Activated CD8-positive, alpha-beta memory T cell treated with anti-CD3 and anti-CD28 coated beads for 4 hours (primary cell): ENCODE data around the gene SMG9.
"Not testable (repeated sequence)": the region's sequence is repeated elsewhere in the genome, so short reads cannot be mapped to it uniquely, and the experiment has no call there.

Source experiments
- DNase-seq, 2 donors: peaks; one replicate each; pipeline ENCODE4 v3.0.0-alpha.2; 2020; ENCODE audit warnings: low read depth in 2 of 2

Gene SMG9

DNA sequence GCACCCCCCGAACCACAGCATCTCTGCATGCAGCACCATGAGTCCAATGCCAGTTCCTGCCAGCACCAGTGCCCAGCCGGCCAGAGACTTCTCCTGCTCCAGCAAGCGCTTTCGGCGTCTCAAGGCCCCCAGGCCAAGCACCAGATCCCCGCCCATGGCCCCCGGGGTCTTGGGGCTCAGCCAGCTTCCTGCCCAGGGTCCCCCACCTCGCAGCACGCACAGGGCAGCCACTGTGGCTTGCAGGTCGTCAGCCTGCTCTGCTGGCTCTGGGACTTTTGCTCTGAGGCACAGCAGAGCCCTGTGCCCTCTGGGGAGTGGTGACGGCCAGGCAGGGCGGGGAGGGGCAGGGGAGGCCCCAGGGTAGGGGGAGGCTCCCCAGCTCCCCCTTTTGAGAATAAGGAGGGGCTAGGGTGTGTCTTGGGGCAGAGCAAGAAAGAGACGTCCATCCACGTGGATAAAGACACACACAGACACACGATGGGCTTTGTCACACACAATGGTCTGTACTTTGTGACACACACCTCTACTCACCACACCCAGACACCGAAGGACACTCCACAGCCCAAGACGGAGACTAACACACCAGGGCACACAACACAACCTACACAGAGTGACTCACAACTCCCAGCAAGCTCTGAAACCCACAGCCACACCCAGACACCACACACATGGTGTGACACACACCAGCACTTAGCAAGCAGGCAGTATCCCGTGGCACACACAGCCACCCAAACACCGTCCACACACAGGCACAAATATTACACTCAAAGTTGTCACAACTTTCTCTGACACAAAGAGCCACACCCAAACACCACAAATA is 26.2 kb upstream of the SMG9 start, which contains the start of gene KCNN4:
TSS of gene KCNN4 (minus strand) at position 268 of the 820 bp plus-strand sequence. CDS start at position 156, 112 bp downstream.
- DNase-seq: peak in 1 of 2 donors; percentile 54

DNA sequence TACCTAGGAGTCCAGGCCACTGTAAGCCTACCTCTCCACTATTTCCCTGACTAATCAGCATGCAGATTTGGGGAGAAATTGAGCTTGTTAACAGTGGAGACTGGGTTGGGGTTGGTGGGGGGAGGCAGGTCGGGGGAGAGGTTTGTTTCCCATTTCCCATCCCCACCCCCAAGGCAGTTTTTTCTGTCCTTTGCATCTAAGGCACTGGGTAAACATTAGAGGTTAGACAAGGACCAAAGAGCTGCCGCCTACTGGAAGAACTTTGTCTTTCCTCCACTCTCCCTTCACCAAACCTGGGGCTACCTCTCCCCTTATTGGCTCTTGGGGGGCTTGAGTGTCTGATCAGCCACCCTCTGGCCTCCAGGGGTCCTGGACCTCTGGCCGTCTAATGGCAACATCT is 25.1 kb upstream of the SMG9 start:
- no peak for DNase-seq

DNA sequence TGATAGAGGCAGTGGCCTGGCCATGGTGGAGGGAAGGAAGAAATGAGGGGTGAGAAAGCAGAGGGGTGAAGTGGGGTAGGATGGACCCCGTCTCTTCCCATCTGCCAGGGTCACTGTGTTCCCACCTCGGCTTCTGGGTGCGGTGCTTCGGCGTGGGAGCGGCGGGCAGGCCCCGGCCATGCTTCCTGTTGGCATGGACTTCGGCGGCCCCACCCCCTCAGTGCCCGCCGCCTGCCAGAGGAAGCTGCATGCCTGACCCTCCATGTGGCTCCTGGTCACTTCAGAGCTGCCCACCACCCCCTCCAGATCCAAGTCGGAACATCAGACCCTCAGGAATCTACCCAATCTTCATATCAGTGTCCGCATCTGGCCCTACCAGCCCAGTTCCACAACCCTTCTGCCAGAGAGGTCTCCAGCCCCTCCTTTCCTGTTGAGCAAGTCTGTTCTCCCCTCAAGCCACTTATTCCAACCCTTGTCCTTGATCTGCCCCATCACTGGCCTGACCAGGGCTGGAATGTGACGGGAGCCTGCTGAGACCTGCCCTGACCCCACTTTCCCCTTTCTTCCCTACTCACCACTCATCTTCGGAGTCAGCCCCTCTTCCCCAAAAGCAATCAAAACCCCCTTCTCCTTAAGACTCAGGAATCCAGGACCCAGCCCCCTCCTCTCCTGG is 24.5 kb upstream of the SMG9 start:
- no peak for DNase-seq

DNA sequence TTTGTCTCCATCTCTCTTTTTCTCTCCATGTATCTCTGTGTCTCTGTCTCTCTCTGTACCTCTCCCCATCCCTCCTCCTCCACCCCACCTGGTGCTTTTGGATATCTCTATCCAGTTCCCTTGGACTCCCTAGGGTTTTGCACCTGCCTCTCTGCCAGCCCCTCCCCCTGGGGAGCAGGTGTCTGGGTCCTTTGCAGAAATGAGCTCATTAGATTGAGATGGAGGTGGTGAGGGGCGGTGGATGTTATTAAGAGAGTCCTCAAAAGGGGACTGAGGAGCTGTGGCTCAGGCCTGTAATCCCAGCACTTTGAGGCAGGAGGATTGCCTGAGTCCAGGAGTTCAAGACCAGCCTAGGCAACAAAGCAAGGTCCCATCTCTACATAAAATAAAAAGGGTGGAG is 23.9 kb upstream of the SMG9 start:
- no peak for DNase-seq

DNA sequence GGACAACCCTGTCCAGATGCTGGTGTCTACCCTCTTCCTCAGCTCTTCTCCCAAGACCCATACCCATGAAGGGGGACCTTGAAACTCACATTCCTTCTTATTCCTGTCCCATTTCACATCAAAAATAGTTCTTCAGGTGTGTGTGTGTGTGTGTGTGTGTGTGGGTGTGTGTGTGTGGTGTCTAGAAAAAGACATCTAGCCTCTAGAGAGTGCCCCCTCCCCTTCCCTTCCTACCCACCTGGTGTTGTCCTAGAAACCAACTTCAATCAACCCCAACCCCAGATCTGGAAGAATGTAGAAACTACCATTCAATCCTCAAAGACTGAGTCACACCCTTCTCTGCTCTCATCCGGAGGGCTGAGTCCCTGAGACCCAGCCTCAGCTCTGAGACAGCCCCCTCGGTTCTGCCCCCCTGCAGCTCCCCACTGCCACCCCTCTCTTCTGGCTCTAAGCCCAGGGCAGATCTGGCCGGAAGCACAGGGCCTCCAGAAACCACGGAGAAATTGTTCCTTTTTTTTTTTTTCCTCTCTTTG is 22.5 kb upstream of the SMG9 start:
- no peak for DNase-seq

DNA sequence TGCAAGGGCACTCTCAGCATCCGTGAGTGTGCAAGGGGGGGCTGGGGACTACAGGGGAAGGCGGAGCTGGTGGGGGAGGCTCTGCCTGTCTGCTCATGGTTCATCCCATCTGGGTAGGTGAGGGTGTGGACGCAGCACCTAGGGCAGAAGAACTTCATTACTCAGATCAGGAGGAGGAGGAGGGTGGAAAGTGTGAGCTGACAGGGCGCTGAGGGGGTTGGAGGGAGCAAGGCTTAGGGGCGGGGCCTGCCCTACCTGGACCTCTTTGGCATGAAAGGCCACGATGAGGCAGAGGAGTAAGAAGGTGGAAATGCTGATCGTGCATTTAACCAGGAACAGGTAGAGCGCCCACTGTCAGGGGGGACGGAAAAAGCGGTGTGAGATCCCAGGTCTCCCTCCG is 21.5 kb upstream of the SMG9 start:
- no peak for DNase-seq

DNA sequence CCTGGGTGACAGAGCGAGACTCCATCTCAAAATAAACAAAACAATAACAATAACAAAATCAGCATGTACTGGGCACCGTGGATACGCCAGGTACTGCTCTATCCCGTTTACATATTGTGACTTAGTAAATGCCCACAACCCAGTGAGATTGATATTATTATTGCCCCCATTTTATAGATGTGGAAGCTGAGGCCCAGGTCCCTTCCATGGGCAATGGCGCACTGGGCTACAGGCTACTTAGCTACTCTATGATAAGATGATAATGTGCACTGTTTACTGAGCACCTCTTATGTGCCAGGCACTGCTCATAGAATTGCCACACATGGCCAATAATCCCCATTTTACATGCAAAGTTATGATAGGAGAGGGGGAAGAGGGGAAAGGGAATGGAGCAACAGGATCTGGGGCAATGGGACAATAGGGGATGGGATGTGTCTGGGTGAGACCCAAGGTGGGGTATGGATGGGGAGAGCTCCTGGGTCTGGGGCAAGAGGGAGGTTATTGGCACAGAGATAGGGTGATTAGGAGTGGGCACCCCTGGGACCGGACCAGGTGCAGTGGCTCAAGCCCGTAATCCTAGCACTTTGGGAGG is 20.6 kb upstream of the SMG9 start:
- no peak for DNase-seq

DNA sequence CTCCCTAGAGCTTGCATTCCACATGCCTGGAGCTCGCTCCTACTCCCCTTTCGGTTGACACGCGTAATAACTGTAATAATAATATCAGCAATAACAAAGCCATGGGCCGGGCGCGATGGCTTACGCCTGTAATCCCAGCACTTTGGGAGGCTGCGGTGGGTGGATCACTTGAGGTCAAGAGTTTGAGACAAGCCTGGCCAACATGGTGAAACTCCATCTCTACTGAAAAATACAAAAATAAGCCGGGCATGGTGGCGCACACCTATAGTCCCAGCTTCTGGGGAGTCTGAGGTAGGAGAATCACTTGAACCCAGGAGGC is 20.1 kb upstream of the SMG9 start:
- DNase-seq: not testable (repeated sequence)

GRCh38 chr19:43774103-43774939 is 19.6 kb upstream of the SMG9 start:
- DNase-seq: no peak

DNA sequence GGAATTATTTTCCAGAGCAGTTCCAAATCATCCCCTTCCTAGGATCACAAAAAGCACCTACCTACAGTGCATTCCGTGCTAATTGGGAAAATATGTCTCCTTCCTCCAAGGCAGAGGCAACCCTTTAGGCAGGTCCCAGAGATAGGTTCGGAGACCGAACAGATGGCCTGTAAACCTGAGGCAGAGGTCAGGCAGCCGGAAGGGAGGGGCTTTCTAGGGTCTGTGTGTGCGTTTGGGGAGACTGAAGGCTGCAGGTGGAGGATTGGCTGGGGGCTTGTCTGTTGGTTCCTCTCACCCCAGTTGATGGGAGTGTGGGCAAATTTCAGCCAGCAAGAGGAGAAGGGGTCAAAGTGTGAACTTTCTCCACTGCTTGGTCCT is 19.0 kb upstream of the SMG9 start:
- no peak for DNase-seq

- no peak for DNase-seq
These were observed 14.5 kb upstream of the SMG9 start for GRCh38 chr19:43769256-43769655.

DNA sequence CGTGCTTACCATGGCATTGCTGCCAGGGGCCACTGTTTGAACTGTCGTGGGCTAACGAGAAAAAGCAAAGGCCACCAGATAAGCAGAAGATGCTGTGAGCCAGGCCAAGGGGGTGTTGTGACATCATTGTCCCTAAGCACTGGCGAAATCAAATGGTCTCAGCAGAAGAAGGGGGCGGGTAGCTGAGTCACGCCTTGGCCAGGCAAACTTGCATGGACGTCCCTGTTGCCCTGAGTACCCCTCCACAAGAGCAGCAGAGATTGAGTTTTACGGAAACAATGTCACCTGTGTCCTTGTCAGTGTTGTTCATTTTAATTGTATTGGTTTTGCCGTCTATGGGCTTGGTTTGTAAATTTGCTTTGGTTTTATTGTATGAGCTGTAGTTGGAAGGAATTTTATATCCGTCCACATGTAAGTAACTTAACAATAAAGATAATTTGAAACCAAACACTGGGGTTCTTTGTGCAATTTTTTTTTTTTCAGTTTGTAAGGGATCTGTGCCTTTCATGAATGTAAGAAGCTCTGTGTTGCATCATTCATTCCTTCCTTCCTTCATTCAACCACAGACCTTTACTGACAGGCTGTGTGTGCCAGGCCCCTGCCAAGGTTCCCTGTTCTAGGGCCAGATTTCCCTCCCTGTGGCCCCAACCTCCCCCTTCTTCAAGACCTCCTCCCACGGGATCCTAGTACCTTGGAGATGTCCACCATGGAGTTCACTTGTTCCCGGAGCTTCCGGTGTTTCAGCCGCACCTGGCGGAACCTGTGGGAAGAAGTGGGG is 13.7 kb upstream of the SMG9 start:
- DNase-seq: no peak

GRCh38 chr19:43767818-43768217 is 13.1 kb upstream of the SMG9 start:
- no peak for DNase-seq

- no peak for DNase-seq
These were observed 12.6 kb upstream of the SMG9 start for GRCh38 chr19:43767316-43767715.

- DNase-seq: no peak
These were observed 11.9 kb upstream of the SMG9 start for GRCh38 chr19:43766755-43767043.

GRCh38 chr19:43765109-43765876 is 10.5 kb upstream of the SMG9 start:
- DNase-seq: peak; percentile 44 to 69

- DNase-seq: not testable (repeated sequence)
These were observed 9.9 kb upstream of the SMG9 start for GRCh38 chr19:43764684-43765083.

DNA sequence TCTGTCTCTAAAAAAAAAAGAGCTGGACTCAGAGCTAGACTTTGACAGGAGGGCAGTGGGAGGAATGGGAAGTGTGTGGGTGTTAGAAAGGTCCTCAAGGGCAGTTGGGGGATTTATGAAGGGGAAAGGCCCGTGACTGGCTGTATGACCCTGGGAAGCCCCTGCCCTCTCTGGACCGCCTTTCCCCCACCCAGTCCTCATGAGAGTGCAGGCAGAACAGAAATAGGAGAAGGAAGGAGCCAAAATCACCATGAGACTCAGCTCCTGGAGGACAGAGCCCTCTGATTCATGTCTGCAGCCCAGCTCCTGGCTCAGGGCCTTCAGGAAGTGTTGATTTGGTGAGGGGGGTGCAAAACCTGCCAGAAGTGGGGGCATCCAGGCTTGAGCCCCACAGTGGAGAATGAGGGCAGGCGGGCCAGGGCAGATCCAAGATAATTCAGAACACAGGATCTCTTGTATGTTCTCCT is 8.7 kb upstream of the SMG9 start:
- DNase-seq: no peak

DNA sequence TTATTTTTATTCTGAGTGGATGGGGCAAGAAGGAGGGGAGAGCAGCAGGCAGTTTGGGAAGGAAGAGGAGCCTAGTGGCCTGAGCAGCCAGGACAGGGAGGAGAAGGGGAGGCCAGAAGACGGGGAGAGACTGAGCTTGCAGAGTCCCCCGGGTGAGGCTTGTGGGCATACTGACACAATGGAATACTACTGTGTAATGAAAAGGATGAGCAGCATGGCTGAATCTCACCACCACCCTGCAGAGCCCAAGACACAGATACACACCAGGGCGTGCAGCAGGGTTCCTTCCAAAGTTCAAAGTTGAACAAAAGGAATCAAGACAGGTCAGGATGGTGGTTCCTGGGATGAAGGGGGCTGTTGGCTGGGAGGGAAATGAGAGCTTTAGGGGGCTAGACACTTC is 8.1 kb upstream of the SMG9 start:
- DNase-seq: no peak

GRCh38 chr19:43760941-43761340 is 6.2 kb upstream of the SMG9 start:
- DNase-seq: no peak
